ENCODE data around the gene IL13RA1.

DNA sequence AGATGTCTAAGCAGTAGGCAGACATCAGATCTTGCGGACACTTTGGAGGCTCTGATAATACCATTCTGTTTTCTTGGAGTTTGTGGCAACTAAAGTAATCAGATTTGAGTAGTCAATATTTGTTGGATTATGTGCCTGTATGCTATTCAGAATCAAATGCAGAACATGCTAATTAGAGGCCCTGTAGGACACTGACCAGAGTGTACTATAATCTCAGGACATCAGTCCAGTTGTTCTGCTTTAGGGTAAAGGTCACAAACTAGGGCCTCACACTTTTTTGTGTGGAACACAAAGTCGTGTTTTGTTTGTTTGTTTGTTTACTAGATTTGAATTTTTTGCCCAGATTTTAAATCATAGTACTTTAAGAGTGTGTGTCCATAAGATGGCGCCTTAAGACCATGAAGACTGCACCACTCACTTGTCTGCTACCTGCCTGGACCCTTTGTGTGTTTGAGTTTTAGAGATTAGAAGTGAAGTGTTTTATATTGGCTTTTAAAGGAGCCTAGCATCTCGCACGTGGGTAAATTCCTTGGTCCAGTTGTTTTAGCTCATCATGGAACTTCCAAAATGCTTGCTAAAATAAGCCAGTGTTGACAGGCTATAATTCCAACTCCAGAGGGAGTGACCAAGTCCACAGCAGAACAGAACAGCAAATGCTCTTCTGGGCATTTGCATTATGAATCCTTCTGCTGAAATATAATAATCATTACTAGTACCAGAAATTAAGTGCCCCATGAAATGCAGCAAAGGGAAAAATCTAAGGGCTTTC is 34.7 kb downstream of the IL13RA1 start:
- TF ChIP-seq, protein P1, sequence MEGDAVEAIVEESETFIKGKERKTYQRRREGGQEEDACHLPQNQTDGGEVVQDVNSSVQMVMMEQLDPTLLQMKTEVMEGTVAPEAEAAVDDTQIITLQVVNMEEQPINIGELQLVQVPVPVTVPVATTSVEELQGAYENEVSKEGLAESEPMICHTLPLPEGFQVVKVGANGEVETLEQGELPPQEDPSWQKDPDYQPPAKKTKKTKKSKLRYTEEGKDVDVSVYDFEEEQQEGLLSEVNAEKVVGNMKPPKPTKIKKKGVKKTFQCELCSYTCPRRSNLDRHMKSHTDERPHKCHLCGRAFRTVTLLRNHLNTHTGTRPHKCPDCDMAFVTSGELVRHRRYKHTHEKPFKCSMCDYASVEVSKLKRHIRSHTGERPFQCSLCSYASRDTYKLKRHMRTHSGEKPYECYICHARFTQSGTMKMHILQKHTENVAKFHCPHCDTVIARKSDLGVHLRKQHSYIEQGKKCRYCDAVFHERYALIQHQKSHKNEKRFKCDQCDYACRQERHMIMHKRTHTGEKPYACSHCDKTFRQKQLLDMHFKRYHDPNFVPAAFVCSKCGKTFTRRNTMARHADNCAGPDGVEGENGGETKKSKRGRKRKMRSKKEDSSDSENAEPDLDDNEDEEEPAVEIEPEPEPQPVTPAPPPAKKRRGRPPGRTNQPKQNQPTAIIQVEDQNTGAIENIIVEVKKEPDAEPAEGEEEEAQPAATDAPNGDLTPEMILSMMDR (IDR thresholded peaks at IDR 0.05) = no peak
- TF ChIP-seq POLR2A (IDR thresholded peaks at IDR 0.05) = no peak

All from body of pancreas (tissue), 4 donors.